Stimulated activated naive CD4-positive, alpha-beta T cell treated with Interleukin-2 at 50 U/mL for 16 hours (primary cell): ENCODE measurements around the gene ZNF467.
A peak's percentile ranks its signal among the peaks of the same experiment; 100 is the strongest.

ENCODE experiments used
- DNase-seq: peaks from one replicate; lab custom pipeline; 2025; lab: John Stamatoyannopoulos, UW

Gene ZNF467

GRCh38 chr7:149808311-149808710 lies 34.9 kb upstream of the ZNF467 start:
- DNase-seq, result no peak

- no peak for DNase-seq
Observed at GRCh38 chr7:149806726-149807125, 33.3 kb upstream of the ZNF467 start.

DNA sequence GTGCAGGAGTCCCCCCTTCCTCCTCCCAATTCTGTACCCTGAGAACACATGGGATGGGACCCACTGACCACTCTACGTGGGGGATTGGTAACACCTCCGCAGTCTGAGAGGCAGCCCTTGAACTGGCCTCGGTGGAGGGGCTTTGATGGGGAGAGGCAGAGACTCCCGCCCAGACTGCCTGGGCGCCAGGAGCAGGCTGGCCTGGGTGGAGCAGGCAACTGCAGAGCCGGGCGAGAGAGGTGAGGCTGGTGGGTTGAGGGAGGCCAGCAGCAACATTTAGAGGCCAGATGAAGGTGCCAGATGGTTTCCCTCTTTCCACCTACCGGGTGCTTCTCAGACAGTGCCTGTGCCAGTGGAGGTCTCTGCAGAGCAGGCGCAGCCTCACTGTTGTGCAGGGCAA lies 30.7 kb upstream of the ZNF467 start:
- no peak for DNase-seq

DNA sequence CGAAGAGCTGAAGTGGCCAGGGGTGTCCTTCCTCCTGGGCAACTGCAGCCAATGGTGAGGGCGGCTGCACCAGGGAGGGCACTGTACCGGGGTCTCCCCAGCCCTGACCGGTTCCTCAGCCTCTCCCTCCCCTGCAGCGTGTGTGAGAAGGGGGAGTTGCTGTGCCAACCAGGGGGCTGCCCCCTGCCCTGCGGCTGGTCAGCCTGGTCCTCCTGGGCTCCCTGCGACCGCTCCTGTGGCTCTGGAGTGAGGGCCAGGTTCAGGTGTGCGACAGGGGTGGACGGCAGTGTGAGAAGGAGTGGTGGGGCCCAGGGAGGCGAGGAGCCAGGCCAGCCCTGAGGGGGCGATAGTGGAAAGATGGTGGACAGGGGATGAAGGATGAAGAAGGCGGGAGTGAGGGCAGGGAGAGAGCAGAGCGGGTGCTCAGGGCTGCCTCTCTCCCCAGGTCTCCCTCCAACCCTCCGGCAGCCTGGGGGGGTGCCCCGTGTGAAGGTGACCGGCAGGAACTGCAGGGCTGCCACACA lies 30.2 kb upstream of the ZNF467 start:
- no peak for DNase-seq

- DNase-seq, result no peak
Observed at GRCh38 chr7:149802966-149803365, 29.6 kb upstream of the ZNF467 start.

GRCh38 chr7:149801816-149802215 lies 28.4 kb upstream of the ZNF467 start:
- no peak for DNase-seq

DNA sequence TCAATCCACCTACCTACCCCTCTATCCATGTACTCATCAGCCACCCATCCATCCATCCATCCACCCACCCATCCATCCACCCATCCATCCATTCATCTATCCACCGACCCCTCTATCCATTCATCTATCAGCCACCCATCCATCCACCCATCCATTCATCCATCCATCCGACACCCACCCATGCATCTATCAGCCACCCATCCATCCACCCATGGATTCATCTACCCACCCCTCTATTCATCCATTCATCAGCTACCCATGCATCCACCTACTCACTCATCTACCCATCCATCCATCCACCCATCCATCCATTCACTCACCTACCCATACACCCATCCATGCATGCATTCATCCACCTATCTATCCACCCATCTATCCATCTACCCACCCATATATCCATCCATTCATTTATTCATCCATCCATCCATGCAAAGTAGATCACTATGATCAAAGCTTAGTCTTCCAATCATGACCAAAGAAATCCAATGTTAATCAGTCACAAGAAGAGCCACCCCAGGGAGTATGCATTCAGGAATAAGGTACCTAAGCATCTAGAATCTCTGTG lies 27.7 kb upstream of the ZNF467 start:
- DNase-seq, result no peak

DNA sequence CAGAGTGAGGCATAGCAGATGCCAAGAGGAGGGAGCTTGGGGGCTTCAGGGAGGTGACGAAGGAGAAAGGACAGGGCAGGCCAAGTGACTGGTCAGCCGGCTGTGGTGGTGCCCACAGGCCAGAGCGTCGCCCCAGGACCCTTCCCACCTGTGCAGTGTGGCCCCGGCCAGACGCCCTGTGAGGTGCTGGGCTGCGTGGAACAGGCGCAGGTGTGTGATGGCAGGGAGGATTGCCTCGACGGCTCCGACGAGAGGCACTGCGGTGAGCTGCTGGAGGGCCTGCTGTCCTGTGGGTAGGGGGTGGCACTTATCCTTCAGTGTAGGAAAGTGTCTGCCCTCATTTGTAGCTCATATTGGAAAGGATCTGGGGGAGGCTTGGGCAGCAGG lies 26.8 kb upstream of the ZNF467 start:
- DNase-seq, result no peak

GRCh38 chr7:149799397-149800168 lies 26.2 kb upstream of the ZNF467 start:
- DNase-seq, result peak; percentile 15

- no peak for DNase-seq
Observed at GRCh38 chr7:149797771-149798170, 24.4 kb upstream of the ZNF467 start.

DNA sequence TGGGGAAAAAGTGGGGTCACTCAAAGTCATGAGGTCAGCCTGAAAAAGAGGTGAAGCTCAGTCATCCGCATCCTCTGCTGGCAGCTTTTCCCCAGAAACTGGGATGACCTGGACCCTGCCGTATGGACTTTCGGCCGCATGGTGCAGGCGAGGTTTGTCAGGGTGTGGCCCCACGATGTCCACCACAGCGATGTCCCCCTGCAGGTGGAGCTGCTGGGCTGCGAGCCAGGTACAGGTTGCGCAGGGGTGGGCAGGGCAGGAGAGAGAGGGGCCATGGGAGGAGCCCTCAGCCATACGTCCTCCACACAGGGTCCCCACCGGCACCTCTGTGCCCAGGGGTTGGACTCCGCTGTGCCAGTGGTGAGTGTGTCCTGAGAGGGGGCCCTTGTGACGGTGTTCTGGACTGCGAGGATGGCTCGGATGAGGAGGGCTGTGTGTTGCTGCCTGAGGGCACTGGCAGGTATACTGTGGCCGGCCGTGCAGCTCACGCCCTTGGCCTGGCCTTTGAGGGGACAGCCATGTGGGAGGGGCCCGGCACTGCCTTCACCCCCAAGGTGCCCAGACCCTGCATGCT lies 23.0 kb upstream of the ZNF467 start:
- no peak for DNase-seq

GRCh38 chr7:149795126-149795525 lies 21.7 kb upstream of the ZNF467 start:
- no peak for DNase-seq

DNA sequence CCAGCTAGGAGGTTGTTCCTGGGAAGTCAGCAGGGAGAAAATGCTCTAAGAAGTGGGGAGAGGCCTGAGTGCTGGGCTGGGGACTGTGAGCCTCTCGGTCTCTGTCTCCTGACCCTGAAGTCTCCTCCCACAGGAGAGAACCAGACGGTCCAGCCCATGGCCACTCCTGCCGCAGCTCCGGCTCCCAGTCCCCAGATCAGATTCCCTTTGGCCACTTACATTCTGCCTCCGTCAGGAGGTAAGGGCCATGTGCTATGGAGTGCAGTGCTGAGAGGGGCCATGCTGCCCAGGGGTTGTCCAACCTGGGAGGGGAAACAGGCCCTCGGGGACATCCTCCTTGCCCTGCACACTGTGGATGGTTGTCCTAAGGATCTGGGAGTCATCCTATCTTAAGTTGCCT lies 21.3 kb upstream of the ZNF467 start:
- no peak for DNase-seq

DNA sequence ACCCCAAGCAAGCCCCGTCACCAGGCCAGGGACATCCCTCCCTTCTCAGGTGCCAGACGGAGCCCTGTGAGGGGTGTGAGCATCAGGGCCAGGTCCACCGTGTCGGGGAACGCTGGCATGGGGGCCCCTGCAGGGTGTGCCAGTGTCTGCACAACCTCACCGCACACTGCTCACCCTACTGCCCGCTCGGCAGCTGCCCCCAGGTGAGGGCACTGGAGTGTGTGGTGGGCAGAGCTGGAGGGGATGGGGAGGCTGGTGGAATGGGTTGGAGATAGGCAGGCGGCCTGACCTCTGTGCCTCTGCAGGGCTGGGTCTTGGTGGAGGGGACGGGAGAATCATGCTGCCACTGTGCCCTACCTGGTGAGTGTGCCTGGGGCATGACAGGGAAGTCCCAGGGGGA lies 19.9 kb upstream of the ZNF467 start:
- no peak for DNase-seq

- DNase-seq, result no peak
Observed at GRCh38 chr7:149792220-149792595, 18.8 kb upstream of the ZNF467 start.

DNA sequence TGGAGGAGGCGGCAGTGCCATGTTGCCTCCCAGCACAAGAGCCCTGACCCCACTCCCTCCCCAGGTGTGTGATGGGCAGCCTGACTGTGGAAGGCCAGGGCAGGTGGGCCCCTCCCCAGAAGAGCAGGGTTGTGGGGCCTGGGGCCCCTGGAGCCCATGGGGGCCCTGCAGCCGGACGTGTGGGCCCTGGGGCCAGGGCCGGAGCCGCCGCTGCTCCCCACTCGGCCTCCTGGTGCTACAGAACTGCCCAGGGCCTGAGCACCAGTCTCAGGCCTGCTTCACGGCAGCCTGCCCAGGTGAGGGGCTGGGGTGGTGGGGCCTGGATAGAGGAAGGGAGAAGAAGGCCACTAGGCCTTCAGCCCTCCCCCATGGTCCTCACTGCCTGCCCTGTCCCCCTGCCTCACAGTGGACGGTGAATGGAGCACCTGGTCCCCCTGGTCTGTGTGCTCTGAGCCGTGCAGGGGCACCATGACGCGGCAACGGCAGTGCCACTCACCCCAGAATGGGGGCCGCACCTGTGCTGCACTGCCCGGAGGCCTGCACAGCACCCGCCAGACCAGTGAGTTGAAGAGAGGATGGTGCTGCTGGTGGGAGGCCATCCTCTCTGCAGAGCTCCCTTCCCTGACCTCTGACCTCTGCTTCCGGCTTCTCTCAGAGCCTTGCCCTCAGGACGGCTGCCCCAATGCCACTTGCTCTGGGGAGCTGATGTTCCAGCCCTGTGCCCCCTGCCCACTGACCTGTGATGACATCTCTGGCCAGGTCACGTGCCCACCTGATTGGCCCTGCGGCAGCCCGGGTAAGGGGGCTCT lies 18.2 kb upstream of the ZNF467 start:
- no peak for DNase-seq

- DNase-seq, result no peak
Observed at GRCh38 chr7:149790754-149791360, 17.5 kb upstream of the ZNF467 start.

- DNase-seq, result no peak
Observed at GRCh38 chr7:149790146-149790548, 16.8 kb upstream of the ZNF467 start.

DNA sequence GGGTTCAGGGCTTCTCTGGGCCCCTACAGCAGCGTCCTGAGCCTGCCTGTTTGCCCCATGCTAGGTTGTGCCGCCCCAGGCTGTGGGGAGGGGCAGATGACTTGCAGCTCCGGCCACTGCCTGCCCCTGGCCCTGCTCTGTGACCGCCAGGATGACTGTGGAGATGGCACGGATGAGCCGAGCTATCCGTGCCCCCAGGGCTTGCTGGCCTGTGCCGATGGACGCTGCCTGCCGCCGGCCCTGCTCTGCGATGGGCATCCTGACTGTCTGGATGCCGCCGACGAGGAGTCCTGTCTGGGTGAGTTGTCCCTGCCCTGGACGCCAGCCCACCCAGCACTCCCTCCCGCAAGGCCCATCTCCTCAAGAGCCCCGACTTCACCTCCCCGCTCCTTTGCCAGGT lies 15.7 kb upstream of the ZNF467 start:
- DNase-seq, result no peak

GRCh38 chr7:149788300-149788851 lies 15.0 kb upstream of the ZNF467 start:
- no peak for DNase-seq

GRCh38 chr7:149787428-149788299 lies 14.3 kb upstream of the ZNF467 start:
- DNase-seq, result no peak
